GM19468 (cell line): ENCODE measurements around the gene BTN1A1.
"Not testable (repeated sequence)": the region's sequence is repeated elsewhere in the genome, so short reads cannot be mapped to it uniquely, and the experiment has no call there.

Source experiments
- ATAC-seq: cut with Tn5 transposase; IDR thresholded peaks from one replicate; pipeline ENCODE4 v1.9.1; 2021; ENCODE audit warnings: mild to moderate bottlenecking, moderate library complexity, moderate number of reproducible peaks; ENCODE audit not compliant: unreplicated experiment; ENCODE audit errors: extremely low read depth

The BTN1A1 gene

GRCh38 chr6:26534681-26535465 is 34.8 kb downstream of the BTN1A1 start:
- no peak for ATAC-seq

DNA sequence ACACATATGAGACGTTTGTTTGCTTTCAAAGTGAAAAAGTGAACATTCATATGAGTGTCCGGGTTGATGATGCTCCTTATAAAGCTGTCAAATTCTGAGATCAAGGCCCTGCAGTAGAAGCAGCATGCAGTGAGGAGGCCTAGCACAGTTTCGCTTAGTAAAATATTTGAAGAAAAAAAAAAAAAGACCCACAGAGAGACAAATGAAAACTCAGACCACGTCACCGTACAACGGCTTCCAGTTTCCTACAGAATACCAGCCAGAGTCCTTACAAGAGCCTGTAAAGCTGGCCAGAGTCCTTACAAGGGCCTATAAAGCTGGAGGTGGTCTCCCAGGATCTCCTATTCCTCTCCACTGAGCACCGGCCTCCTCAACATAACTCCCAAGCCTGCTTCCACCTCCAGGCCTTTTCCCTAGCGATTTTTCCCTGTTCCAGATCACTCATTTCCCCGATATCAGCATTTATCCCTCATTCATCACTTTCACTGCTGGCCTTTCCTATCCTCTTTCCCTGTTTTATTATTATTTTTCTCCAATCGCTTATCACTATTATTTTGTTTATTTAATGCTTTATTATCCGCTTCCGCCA is 36.6 kb downstream of the BTN1A1 start:
- ATAC-seq = peak; percentile 28

DNA sequence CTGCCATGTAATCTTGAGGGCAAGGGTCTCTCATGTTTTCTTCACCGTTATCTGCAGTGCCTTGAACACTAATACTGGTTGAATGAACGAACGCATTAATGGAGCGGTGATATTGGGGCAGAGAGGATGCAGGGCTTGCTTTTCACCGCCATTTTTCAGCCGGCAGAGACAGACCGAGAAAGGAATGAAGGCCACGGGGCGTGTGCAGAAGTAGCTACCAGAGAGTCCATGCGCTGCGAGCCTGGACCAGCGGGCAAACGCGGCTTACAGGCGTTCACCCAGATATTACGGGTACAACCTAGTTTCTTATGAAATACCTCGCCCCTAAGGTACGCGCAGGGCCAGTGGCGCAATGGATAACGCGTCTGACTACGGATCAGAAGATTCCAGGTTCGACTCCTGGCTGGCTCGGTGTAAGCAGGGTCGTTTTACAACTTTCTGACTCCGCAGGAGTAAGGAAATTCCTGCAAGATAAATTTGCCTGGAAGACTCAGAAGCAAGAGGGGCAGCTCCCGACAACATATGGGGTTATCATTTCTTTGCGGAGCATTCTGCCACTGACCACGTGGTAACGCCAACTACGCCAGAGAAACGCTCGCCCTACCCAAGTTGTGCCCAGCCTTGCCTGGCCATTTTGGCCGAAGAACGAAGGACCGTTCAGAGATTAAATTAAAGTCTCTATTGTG is 37.2 kb downstream of the BTN1A1 start:
- ATAC-seq = peak; percentile 26

- peak; percentile 25 for ATAC-seq
These were observed 37.9 kb downstream of the BTN1A1 start, which contains the start of gene HMGN4 for GRCh38 chr6:26537846-26538571. Gene HMGN4, plus strand, starts transcription at chr6:26538366. Its CDS starts 6,841 bp downstream, at chr6:26545207.

- ATAC-seq = no peak
These were observed 38.4 kb downstream of the BTN1A1 start for GRCh38 chr6:26538572-26538902.

DNA sequence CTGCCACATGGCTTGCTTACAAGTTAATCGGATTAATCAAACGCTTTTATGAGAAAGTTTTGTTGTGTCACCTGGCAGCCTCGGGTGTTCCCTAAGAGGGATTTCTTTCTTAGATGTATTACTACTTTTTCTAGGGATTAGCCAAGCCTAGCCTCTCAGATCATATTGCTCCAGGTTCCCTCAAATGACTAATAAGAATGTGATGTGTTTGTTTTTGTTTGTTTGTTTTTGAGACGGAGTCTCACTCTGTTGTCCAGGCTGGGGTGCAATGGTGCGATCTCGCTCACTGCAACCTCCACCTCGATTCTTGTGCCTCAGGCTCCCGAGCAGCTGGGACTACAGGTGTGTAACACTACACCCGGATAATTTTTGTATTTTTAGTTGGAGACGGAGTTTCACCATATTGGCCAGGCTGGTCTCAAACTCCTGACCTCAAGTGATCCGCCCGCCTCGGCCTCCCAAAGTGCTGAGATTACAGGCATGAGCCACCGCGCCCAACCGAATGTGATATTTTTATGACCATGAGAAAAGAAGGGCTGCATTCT is 39.0 kb downstream of the BTN1A1 start:
- ATAC-seq = no peak

GRCh38 chr6:26541579-26541978 is 41.5 kb downstream of the BTN1A1 start:
- ATAC-seq = no peak

DNA sequence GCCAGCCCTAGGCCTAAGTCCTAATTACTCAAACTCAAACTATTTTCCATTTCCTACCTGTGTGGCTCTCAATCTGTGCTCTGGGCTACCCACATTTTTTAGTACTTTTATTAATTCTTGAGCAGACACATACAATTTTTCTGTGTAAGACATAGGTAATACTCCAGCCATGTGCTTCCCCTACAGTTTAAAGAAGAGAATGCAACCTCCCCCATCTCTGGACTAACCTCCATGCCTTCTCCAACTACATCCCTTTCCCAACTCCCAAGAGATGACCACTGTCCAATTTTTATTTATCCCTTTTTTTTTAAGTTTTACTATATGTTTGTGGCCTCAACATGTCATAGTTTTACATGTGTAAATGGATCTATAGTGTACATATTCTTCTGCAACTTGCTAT is 43.9 kb downstream of the BTN1A1 start:
- ATAC-seq = no peak

- ATAC-seq = no peak
These were observed 44.4 kb downstream of the BTN1A1 start for GRCh38 chr6:26544473-26544872.

DNA sequence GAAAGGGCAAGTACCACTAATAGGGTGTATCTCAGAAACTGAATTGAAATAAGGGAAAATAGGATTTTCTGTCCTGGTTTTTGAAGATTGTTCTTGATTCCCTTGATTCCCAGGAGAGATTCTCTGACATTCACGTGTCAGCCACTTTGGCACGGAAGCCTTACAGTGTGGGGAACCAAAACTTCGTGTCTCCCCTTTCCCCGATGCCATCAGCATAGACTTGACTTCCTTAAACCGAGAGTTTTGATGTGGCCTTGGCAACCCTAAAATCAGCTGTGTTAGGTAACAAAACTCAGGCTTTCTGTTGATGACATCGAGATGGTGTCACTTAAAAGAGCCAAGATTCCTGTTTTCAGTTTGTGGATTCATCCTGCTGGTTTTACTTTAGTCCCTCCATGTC is 45.5 kb downstream of the BTN1A1 start:
- ATAC-seq = no peak

DNA sequence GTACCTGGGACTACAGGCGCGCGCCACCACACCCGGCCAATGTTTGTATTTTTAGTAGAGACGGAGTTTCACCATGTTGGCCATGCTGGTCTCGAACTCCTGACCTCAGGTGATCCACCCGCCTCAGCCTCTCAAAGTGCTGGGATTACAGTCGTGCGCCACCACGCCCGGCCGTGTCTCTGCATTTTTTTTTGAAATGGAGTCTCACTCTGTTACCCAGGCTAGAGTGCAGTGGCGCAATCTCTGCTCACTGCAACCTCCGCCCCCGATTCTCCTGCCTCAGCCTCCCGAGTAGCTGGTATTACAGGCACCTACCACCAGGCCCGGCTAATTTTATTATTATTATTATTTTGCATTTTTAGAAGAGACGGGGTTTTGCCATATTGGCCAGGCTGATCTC is 47.3 kb downstream of the BTN1A1 start:
- not testable (repeated sequence) for ATAC-seq

GRCh38 chr6:26550250-26550993 is 50.3 kb downstream of the BTN1A1 start:
- ATAC-seq = no peak

DNA sequence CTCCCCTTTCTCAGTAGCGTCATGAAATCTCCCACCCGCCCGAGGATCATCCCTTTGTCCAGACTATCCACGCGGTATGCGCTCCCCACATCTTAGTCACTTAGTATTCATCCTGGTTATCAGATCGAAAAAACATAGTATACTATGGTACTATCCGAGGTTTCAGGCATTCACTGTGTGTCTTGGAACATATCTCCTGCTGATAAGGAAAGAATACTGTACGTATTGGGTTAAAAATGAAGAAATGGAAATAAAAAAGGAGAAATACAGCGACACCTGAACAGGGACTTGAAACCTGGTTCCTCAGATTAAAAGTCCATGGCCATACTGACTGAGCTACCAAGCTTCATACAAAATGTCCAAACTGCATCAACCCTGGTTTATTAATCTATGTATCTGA is 52.1 kb downstream of the BTN1A1 start:
- no peak for ATAC-seq

DNA sequence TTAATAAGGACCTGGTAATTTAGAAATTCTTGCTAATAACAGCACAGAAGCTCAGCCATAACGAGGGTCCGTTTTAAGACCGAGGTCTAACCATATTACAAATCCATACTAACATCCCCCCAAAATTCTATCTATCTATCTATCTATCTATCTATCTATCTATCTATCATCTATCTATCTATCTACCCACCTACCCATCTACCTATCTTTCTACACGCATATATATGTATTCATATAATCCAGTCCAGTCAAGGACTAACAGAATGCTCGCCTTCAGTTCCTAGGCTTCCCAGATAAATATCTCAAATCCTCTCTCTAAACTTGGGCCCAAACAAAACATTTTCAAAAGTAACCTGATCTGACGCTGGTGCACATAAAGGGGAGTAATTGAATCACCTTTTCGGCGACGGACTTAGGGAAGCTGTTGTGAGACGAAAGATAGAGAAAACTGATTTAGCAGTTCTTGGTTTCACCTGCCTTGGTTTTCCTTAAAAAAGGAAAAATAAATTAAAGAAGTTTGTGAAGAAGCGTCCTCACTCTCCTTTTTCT is 52.6 kb downstream of the BTN1A1 start:
- ATAC-seq = no peak

GRCh38 chr6:26553264-26553634 is 53.1 kb downstream of the BTN1A1 start:
- ATAC-seq = peak; percentile 14

GRCh38 chr6:26553635-26554446 is 53.7 kb downstream of the BTN1A1 start:
- ATAC-seq = peak; percentile 12

GRCh38 chr6:26554447-26554696 is 54.3 kb downstream of the BTN1A1 start:
- ATAC-seq = no peak

- no peak for ATAC-seq
These were observed 54.8 kb downstream of the BTN1A1 start for GRCh38 chr6:26554697-26555504.
